Caki2 (cell line): ENCODE measurements around the gene SLC25A46. TPM values are rescaled to one million over a fixed set of nuclear protein-coding genes. Genes with fewer than 3 reads are reported as not detected.

Experiments
- total RNA-seq: library from RNA; depleted of rRNA; stranded (reverse); fragments of >200 nt; shearing (Covaris generic); gene quantifications from 2 replicates; pipeline ENCODE4 v1.2.3, GENCODE V29; 2014; ENCODE audit warnings: low replicate concordance; rRNA removed

SLC25A46 gene
- total RNA-seq, 1 experiment from 2014 or later = 30.4 TPM

Other genes starting within 250 kb of the SLC25A46 start
- not detected in 2 replicates for gene TMEM232, start 12.3 kb upstream of the SLC25A46 start, total RNA-seq